HUES6 (cell line): ENCODE data around the gene TERT.

Experiments used
- H3K27ac ChIP-seq: 2 replicates; pipeline ENCODE4 v1.7.0; 2013; ENCODE audit warnings: low read depth, mild to moderate bottlenecking, low read length, inconsistent platforms
- H3K27me3 ChIP-seq: 2 replicates; pipeline ENCODE4 v1.6.1; 2013; ENCODE audit warnings: low read length; ENCODE audit not compliant: control insufficient read depth, insufficient read depth
- H3K36me3 ChIP-seq: 2 replicates; pipeline ENCODE4 v1.6.1; 2013; ENCODE audit warnings: low read length; ENCODE audit not compliant: control insufficient read depth, insufficient read depth
- H3K4me1 ChIP-seq: 2 replicates; pipeline ENCODE4 v1.6.1; 2013; ENCODE audit warnings: low read length; ENCODE audit not compliant: control insufficient read depth, insufficient read depth
- H3K4me3 ChIP-seq: 2 replicates; pipeline ENCODE4 v1.5.1; 2013; ENCODE audit warnings: low read depth, low read length
- H3K9ac ChIP-seq: one replicate; pipeline ENCODE4 v1.6.1; 2013; ENCODE audit warnings: mild to moderate bottlenecking, low read length
- H3K9me3 ChIP-seq: 2 replicates; pipeline ENCODE4 v1.6.1; 2013; ENCODE audit warnings: low read depth, low read length; ENCODE audit not compliant: control insufficient read depth, insufficient read depth

TERT gene

DNA sequence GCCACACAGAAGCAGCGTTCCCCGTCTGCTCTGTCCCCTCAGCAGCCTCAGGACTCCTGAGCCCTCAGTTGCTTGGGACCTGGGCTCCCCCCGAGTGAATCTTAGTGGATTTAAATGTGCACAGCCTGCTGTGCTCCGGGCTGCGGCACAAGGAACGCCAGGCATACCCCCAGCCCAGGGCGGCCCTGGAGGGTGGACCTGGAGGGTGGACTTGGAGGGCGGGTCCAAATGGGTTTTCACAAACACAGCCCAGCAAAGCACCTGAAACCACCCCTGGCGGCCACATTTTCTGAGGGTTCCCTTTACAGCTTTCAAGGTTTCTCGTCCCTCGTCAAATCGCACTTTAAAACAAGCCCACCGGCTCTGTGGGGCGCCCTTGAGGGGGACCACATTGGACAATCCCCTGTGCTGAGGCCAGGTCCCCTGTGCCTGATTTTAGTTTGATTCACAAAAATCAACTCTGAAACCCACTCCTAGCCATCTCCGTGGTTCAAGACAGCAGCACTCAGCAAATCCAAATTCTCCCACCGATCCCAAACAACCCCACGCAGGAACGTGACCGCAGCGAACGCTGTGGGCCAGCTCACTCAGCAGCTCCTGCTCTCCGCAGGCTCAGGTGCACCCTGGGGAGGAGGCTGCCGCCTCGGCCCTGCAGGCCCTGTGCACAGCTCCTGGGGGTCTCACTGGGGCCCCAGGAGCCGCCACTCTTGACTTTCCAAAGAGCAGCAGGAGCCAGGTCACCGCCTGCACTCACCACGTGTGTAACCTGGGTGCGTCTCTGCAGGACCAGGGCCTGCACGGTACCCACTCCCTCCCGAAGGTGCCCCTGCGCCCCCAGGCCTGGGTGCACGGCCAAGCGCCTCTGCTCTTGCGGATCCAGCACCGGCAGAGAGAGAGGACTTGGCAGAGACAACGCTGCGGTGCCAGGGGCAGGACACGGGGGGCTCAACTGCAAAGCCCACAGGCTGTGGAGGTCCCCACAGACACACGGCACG lies 29.1 kb downstream of the TERT start:
- Histone ChIP-seq H3K27me3 (no peaks in the 10 kb centered on the region), H3K9ac (no peak overlapping the region), H3K36me3 (peaks cover 49% of the 10 kb centered on the region; the same call in 1 of the 2 replicates)

DNA sequence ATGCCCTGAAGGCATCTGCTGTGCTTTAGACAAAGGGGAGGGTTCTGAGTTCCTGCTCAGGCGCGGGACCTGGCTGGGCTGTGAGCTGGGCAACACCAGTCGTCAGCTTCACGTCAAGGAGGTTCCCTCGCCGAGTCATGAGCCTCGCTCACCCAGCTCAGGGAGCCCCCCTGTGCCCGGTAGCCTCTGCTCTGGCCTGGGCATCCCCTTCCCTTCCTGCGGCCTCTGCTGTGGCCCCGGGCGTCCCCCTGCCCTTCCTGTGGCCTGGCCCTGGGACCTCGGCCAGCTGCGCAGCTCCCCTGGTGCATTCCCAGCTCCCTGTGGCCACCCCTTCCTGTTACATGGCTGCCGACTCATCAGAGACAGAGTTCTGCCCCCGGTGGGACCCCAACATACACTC lies 29.8 kb downstream of the TERT start:
- Histone ChIP-seq H3K36me3 (peaks cover 53% of the 10 kb centered on the region; the same call in 1 of the 2 replicates), H3K27me3 (no peaks in the 10 kb centered on the region), H3K9me3 (peaks cover 22% of the 10 kb centered on the region; the same call in 1 of the 2 replicates), H3K4me1 (no peaks in the 10 kb centered on the region; the same call in 1 of the 2 replicates), H3K4me3 (no peak overlapping the region), H3K9ac (no peak overlapping the region), H3K27ac (no peak overlapping the region)

More for the DNA sequence above, 29.1 kb downstream of the TERT start:
- Histone ChIP-seq H3K4me1 (no peaks in the 10 kb centered on the region; the same call in 1 of the 2 replicates), H3K27ac (no peak overlapping the region), H3K9me3 (peaks cover 22% of the 10 kb centered on the region; the same call in 1 of the 2 replicates), H3K4me3 (no peak overlapping the region)

- Histone ChIP-seq H3K9me3 (peaks cover 22% of the 10 kb centered on the region; the same call in 1 of the 2 replicates), H3K4me1 (no peaks in the 10 kb centered on the region; the same call in 1 of the 2 replicates), H3K9ac (no peak overlapping the region), H3K27me3 (no peaks in the 10 kb centered on the region), H3K4me3 (no peak overlapping the region), H3K36me3 (peaks cover 54% of the 10 kb centered on the region; the same call in 1 of the 2 replicates), H3K27ac (no peak overlapping the region)
Measured at GRCh38 chr5:1264211-1264610, 30.7 kb downstream of the TERT start.

DNA sequence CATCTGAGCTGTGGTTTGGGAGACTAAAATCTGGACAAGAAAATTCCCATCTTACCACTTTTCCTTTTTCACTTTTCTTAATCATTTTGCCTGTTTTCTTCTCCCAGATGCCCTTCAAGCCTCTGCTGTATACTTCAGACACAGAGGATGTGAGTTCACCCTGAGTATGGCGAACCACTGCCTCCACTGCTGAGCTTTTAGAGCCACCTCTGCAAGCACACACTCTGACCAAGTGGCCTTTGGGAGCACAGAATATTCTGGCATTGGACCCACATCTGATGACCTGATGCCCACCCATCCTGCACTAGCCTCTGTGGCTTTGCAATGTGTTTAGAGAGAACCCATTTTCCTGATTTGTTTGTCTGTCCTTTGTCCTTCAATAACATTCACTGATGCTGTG lies 32.5 kb downstream of the TERT start:
- Histone ChIP-seq H3K9me3 (peaks cover 22% of the 10 kb centered on the region; the same call in 1 of the 2 replicates), H3K4me3 (no peak overlapping the region), H3K4me1 (no peaks in the 10 kb centered on the region; the same call in 1 of the 2 replicates), H3K9ac (no peak overlapping the region), H3K36me3 (peaks cover 54% of the 10 kb centered on the region; the same call in 1 of the 2 replicates), H3K27ac (no peak overlapping the region), H3K27me3 (no peaks in the 10 kb centered on the region)

DNA sequence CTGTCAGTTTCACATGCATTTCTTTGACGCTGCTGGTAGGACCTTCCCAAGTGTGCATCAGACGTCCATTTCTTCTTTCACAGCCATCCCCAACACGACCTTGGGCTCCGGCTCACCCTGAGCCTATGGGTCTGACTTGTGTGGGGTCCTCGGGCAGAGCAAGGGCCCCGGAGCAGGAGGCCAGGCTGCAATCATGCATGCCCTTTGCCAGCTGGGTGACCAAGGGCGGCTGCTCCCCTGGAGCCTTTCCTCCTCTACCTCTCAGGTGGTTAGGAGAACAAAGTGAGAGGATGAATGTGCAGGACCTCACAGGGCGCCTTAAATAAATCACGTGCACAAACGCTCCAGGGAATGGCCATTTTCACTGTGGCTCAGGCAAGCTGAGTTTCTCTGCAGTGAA lies 33.2 kb downstream of the TERT start:
- peaks cover 22% of the 10 kb centered on the region; the same call in 1 of the 2 replicates for H3K9me3 ChIP-seq
- no peak overlapping the region for H3K27ac ChIP-seq
- H3K4me3 ChIP-seq, result no peak overlapping the region
- H3K9ac ChIP-seq, result no peak overlapping the region
- H3K36me3 ChIP-seq, result peaks cover 54% of the 10 kb centered on the region; the same call in 1 of the 2 replicates
- H3K4me1 ChIP-seq, result no peaks in the 10 kb centered on the region; the same call in 1 of the 2 replicates
- no peaks in the 10 kb centered on the region for H3K27me3 ChIP-seq

- no peak overlapping the region for H3K4me3 ChIP-seq
- peaks cover 39% of the 10 kb centered on the region; the same call in 1 of the 2 replicates for H3K36me3 ChIP-seq
- no peaks in the 10 kb centered on the region for H3K27me3 ChIP-seq
- peaks cover 22% of the 10 kb centered on the region; the same call in 1 of the 2 replicates for H3K9me3 ChIP-seq
- no peaks in the 10 kb centered on the region; the same call in 1 of the 2 replicates for H3K4me1 ChIP-seq
- no peak overlapping the region for H3K9ac ChIP-seq
- H3K27ac ChIP-seq, result no peak overlapping the region
Measured at GRCh38 chr5:1259806-1260480, 34.9 kb downstream of the TERT start.

DNA sequence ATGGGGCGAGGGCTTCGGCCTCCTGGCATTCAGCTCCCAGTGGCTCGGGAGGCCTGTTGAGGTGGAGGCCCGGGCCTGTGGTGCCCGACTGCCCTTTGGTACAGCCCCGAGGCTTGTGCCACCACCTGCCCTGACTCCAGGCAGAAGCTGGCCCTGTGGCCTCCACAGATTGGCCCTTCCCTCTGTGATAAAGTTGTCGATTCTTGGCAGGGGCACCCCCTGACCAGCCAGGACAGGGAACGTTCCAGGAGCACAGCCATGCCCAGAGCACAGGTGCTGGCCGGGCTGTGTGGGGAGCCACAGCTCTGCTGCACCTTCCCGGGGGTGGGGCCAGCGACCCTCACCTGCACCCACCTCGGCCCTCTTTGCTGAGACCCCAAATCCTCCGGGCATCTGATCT lies 37.0 kb downstream of the TERT start:
- peaks cover 15% of the 10 kb centered on the region; the same call in 1 of the 2 replicates for H3K9me3 ChIP-seq
- peaks cover 23% of the 10 kb centered on the region; the same call in 1 of the 2 replicates for H3K36me3 ChIP-seq
- H3K4me1 ChIP-seq, result no peaks in the 10 kb centered on the region
- no peak overlapping the region for H3K4me3 ChIP-seq
- no peak overlapping the region for H3K27ac ChIP-seq
- H3K27me3 ChIP-seq, result no peaks in the 10 kb centered on the region
- H3K9ac ChIP-seq, result no peak overlapping the region

DNA sequence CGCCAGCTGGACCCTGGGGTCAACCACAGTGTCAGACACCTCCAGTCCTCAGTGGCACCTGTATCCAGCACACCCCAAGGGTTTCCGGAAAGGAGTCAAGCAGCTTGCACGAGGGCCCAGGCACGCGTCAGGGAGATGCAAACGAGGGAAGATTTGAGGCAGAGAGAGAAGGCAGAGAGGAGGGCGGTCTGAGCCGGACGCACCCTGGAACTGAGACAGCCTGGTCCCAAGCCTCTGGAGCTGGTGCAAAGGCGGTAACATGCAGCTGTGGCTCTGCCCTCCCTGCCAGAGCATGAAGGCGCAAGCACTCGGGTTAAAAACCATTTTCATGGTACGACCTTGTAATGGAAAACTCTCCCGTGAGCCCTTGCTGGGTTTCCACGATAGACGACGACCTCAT lies 37.5 kb downstream of the TERT start:
- Histone ChIP-seq H3K4me1 (no peaks in the 10 kb centered on the region), H3K27ac (no peak overlapping the region), H3K36me3 (peaks cover 18% of the 10 kb centered on the region; the same call in 1 of the 2 replicates), H3K9me3 (peaks cover 10% of the 10 kb centered on the region; the same call in 1 of the 2 replicates), H3K27me3 (no peaks in the 10 kb centered on the region), H3K4me3 (no peak overlapping the region), H3K9ac (no peak overlapping the region)

DNA sequence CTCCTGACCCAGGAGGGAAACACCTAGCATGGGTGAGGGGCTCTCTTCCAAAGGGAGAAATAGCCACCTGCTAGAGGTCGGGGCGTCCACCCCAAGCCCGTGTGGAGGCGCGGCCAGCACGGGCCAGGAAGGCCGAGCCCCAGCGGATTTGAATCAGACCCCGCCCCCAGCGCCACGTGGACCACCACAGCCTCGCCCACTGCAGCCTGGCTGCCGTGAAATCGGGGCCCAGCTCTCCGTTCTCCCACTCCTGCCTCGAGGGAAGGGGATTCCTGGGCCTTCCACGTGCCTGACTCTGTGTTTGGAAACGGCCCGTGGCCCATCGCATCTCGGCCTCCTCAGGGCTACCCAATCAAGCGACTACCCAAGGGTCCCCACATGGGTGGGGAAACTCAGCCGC lies 38.1 kb downstream of the TERT start:
- H3K4me3 ChIP-seq, result no peak overlapping the region
- no peaks in the 10 kb centered on the region for H3K27me3 ChIP-seq
- H3K9ac ChIP-seq, result no peak overlapping the region
- H3K4me1 ChIP-seq, result no peaks in the 10 kb centered on the region
- no peak overlapping the region for H3K27ac ChIP-seq
- peaks cover 12% of the 10 kb centered on the region; the same call in 1 of the 2 replicates for H3K36me3 ChIP-seq
- H3K9me3 ChIP-seq, result peaks cover 5% of the 10 kb centered on the region; the same call in 1 of the 2 replicates

DNA sequence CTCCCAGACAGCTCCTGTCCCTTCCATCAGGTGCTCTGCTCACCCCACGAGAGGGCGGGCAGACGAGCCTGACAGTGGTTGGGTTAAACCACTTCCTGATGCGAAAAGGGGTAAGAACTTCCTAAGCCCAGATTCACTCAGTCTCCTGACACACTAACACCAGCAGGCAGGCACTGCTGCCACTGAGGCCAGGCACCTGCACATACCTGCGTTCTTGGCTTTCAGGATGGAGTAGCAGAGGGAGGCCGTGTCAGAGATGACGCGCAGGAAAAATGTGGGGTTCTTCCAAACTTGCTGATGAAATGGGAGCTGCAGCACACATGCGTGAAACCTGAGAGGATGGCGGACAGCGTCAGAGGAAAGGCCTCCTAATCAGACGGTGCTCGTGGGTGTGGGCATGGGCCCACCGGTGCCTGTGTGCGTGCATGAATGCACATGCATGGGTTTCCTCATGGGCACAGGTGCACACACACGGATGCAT lies 39.7 kb downstream of the TERT start:
- Histone ChIP-seq H3K27me3 (no peaks in the 10 kb centered on the region), H3K4me1 (no peaks in the 10 kb centered on the region), H3K9ac (no peak overlapping the region), H3K27ac (no peak overlapping the region), H3K36me3 (peaks cover 1% of the 10 kb centered on the region; the same call in 1 of the 2 replicates), H3K4me3 (no peak overlapping the region), H3K9me3 (no peaks in the 10 kb centered on the region; the same call in 1 of the 2 replicates)
